Activated CD4-positive, alpha-beta T cell treated with anti-CD3 and anti-CD28 coated beads, Interleukin-2, Interleukin-4, amounts not matched to agents 100 ng/mL and 50 ng/mL, durations not matched to agents 16 hours and 8 hours (primary cell): ENCODE data around the gene ANKRD9.

Experiments
- DNase-seq: peaks from one replicate; pipeline ENCODE4 v3.0.0-alpha.2; 2020; ENCODE audit warnings: low spot score

ANKRD9 gene

GRCh38 chr14:102512793-102513300 is 3.3 kb upstream of the ANKRD9 start:
- no peak for DNase-seq

DNA sequence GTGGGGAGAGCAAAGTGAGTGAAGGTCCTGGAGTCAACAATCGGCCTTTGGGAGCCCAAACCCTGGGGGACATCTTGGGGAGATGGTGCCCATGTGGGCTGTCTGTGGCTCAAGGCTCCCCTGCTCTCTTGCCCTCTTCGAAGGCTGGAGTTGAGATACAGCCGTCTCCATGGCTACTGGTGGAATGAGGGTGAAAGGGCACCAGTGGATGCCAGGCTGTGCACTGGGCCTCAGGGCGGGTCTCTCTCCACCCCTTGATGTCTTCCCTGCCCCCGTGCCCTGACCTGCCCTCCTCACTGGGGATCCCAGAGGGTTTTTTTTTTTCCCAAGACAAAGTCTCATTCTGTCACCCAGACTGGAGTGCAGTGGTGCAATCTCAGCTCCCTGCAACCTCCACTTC is 2.0 kb upstream of the ANKRD9 start:
- DNase-seq, result no peak

DNA sequence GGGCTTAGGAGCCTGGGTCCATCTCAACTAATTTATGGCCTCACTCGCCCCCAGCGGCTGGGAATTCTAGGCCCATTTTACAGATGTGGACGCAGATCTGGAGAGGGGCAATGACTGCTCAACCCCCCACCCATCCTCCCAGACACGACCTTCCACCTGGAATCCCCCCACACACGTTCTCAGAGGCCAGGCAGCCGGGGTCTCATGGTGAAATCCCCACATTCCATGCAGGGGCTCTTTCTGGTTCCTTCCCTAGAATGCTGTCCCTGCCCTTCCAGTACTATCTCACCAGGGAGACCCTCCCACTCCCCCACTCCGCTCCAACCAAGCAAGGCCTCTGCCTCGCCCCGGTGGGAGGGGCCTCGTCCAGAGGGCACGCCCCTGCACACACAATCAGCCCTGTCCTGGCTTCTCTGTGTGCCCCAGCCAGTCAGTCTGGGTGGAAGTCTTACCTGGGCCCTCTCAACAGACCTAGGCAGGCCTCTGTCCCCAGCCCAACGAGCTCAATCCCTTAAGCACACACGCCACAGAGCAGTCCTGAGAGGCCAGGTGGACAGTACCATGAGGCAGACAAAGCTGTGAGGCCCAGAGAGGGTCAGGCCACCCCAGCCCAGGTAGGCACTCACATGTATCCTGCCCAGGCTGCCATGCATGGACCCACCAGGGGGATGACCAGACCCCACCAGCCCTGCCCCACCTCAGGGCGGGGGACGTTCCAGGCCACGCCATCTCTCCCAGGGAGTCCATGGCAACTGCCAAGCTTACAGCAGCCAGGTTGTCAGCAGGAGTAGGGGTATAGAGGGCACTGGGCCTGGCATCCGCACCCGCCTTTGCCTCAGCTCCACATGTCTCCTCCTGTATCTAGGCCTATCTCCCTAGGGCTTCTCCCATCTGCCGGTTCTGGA is 1.3 kb upstream of the ANKRD9 start:
- no peak for DNase-seq

GRCh38 chr14:102508774-102509745 is 516 bp downstream of the ANKRD9 start:
- no peak for DNase-seq

DNA sequence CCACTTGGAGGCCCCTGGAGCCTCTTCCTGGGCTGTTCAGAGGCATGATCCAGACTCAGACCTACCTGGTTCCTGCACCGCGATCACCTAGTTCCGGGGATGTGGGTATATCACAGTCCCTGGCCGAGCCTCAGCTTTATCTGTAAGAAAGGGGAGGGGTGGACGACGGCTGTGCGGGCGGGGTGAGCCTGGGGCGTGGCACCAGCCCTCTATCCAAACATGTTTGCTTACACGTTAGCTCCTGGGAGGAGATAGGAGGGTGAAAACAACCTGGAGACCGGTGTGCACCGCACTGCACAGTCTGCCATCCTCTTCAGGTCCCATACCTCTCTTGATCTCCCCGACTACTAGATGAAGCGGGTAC is 1.2 kb downstream of the ANKRD9 start:
- no peak for DNase-seq

GRCh38 chr14:102507857-102508312 is 1.7 kb downstream of the ANKRD9 start:
- DNase-seq, result no peak

- no peak for DNase-seq
These were observed 2.3 kb downstream of the ANKRD9 start for GRCh38 chr14:102507081-102507856.

DNA sequence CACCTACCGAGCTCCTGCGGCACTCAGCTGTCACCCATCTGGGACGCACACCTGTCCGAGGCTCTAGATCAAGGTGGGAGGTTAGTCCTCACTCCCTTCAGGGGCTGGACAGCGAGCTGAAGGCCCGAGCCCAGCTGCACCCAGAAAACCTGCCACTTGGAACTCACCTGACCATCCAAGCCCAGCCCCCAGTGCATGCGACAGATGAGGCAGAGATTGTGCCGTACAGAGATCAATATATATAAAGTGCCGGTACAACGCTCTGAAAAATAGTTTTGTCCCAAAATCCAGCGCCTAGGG is 3.0 kb downstream of the ANKRD9 start:
- no peak for DNase-seq

DNA sequence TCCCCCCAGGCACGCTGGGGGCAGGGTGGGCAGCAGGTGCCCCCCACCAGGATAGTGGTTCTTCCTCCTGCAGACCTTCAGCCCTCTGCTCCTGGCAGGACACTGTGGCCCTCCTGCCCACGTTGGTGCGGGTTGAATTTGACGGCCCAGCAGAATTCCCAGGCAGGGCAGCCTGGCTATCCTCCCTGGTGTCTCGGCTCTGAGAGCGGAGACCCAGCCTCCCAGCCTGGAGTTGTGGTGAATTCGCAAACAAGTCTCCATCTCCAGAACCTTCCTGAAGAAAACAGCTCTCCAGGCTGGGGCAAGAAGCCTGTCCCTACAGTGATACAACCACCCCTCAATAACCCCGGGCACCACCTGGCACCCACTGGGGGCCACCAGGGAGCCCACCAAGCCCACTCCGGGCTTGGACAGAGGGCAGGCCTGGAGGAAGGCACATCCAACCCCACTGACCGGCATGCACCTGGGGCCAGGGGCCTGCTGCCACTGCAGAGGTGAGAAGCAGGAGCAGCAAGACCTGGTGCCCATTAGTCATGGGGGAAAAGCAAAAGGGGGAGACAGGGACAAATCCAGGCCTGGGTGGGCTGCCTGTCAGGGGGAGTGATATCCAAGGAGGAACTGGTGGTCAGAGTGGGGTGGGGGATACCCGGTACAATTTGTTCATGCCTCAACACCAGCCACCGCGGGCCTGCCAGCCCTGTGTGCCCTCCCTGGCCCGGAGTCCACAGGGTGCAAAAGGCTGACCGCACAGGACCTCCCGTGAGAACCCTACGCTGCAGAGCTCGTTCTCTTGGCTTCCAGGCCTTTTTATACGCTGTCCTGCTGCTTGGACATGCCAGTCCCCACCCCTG is 3.6 kb downstream of the ANKRD9 start:
- no peak for DNase-seq

GRCh38 chr14:102505000-102505619 is 4.5 kb downstream of the ANKRD9 start:
- DNase-seq, result no peak

DNA sequence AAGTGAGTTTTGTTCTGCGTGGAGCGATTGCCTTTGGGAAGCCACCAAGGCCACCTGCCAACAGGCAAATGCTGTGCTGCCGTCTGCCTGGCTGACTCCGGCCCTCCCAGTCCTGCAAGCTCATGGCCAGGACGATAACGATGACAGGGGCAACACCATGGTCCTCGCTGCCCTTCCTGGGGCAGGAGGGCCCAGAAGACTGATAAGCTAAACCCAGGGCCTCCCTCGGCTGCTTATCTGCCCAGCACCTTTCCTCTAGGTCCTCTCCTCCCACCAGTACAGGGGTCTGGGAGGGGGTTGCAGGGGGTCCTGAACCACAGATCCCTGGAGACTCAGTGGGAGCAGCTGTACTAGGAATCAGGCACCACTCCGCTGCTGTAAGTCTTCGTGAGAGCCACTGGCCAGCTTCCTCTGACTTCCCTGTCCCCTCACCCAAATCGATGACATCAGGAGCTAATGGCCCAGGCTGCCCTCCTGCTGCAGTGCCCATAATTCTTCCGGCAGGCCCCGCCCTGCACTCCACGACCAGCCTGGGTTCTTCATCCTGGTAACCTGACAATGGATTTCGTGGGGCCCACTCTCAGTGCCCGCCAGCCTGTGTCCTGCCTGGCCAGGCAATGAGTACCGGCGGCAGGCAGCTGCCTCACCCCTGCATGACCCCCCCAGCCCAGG is 5.1 kb downstream of the ANKRD9 start:
- DNase-seq, result no peak

GRCh38 chr14:102503641-102504327 is 5.8 kb downstream of the ANKRD9 start:
- DNase-seq, result no peak

DNA sequence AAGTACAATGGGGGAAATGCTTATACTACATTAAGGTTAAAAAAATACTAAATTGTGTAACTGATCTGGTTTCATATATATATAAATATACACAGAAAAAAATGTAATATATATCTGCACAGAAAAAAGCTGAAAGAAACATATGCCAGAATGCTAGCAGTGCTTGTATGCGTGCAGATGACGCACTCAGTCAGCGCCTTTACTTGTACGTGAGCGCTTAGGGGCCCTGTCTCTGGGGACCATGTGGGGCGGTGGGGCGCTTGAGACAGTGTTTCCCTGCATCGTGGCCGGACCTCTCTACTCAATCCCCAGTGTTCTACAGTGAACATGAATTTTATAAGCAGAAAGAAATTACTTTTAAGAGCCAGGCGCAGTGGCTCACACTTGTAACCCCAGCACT is 7.0 kb downstream of the ANKRD9 start:
- no peak for DNase-seq

DNA sequence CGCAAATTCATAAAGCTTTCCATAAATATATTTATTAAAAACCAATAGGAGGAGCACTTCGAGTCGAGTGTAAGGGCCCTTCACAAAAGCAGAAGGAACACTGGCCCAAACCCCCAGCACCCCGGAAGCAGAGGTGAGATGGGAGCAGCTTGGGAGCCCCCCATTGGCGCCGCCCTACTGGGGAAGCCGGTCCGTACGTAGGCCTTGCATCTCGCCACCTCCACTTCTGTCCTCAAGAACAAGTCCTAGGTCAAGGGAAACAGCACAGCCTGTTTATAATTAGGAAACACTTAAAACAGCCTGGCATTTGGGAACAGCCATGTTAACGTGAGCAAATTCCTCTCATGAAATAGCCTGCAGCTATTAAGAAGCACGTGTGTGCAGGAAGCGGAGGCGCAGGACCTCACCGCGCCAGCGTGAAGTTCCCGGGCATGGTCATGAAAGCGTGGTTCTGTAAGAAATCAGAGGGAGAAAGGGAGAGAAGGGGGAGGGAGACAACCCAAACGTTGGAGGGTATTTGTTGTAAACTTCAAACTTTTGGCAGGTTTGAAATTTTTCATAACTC is 7.7 kb downstream of the ANKRD9 start:
- no peak for DNase-seq

- DNase-seq, result no peak
These were observed 8.9 kb downstream of the ANKRD9 start for GRCh38 chr14:102500713-102501112.

DNA sequence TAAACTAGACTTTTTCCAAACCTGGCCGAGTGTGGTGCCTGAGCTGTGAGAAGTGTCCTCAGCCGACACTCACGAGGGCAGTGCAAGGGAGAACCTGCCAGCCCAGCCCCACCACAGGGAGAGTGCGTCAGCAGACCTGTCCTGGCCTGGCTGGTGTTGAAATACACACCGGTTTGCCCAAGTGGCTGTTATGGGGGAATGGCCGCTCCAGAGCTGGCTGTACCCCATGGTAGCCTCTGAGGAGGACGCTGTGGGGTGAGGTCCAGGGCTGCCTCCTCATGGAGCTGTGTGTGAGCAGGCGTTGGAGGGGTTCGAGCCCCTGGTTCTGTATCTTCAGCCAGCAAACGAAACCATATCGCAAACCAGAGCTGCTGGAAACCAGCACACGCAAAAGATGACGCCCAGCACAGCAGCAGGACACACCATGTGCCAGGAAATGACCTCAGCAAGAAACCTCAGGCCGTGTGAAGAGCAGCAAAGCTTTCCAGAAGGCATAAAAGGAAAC is 9.4 kb downstream of the ANKRD9 start:
- no peak for DNase-seq

- no peak for DNase-seq
These were observed 10.0 kb downstream of the ANKRD9 start for GRCh38 chr14:102499401-102500157.

- no peak for DNase-seq
These were observed 10.8 kb downstream of the ANKRD9 start for GRCh38 chr14:102498678-102499265.
